ENCODE results near the gene CFAP44.
A peak's percentile ranks its signal among the peaks of the same experiment; 100 is the strongest.
"Not testable (repeated sequence)": the region's sequence is repeated elsewhere in the genome, so short reads cannot be mapped to it uniquely, and the experiment has no call there.

Gene CFAP44, protein sequence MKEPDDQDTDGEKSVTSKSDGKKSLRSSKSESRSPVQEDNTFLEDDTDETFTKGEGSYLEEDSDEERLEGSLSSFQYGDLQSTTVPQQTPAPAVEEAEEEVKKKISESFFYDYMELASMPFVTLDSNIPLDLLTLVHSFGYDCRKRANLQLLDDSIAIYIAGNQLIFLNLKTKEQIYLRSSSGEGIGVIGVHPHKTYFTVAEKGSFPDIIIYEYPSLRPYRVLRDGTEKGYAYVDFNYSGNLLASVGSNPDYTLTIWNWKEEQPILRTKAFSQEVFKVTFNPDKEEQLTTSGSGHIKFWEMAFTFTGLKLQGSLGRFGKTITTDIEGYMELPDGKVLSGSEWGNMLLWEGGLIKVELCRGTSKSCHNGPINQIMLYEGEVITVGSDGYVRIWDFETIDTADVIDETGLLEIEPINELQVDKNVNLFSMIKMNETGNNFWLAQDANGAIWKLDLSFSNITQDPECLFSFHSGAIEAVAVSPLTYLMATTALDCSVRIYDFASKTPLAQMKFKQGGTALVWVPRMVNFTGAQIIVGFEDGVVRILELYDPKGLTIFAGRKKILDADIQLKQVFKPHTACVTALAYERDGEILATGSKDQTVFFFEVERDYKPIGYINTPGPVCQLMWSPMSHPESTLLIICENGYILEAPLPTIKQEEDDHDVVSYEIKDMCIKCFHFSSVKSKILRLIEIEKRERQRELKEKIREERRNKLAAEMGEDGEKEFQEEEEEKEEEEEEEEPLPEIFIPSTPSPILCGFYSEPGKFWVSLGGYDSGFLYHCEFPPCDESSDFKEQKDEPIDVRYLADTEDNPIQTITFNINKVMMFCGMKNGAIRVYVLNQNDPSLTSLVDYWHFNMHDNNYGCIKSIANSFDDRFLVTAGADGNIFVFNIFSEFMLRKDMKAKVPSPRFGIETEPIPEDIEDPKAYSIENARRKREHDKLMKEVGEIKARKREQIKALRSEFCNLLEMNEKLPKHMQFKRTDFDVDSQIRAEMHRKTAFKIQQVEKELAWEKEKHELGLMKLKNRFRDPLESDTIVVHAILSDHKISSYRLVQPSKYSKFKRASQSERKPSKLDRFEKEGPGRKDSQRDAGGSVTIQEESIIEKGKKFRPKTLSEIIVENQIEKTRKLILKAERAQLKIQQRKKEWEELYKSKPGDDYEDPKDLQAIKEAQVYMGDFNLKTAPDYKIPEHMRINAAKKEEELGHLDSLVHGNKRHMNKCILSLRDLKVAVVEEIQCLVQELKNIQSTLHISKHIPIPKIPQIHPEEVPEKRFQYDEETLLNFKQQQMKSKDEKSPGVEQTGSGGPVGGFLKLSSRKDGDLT (N-terminal part only)

DNA sequence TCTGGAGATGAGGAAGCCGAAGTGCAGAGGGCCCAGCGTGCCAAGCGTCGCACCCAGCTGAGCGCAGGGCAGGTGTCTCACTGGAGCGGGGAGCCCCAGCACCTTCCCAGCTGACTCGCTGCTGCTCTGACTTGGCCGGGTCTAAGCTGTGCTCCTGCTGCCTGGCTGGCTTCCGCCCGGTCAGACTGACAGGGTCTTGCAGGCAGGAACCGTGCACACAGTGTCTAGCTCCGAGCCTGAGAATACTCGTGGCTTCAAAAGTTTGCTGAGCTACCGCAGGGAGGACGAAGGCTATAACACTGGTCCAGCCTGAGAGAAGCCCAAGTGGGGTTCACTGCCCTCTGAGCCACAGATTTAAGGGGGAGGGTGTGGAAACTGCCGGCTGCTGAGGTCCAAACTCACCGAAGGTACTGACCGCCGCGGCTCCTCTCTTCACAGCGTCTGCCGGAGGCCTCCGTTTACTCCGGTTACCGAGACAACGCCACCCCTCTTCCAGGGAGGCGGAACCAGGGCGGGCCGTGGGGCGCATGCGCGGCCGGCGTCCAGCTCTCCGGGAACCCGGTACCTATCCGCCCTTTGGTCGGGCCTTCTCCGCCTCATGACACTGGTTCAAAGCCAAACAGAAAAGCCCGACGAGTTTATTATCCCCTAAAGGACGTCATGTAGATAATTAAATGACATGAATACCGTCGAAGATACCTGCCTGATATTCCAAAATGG, at the start of gene CFAP44:
TSS of gene CFAP44 (minus strand) at position 443 of the 720 bp plus-strand sequence. CDS start 7,829 bp downstream, outside the sequence.
- peak; percentile 63 for DNase-seq

DNA sequence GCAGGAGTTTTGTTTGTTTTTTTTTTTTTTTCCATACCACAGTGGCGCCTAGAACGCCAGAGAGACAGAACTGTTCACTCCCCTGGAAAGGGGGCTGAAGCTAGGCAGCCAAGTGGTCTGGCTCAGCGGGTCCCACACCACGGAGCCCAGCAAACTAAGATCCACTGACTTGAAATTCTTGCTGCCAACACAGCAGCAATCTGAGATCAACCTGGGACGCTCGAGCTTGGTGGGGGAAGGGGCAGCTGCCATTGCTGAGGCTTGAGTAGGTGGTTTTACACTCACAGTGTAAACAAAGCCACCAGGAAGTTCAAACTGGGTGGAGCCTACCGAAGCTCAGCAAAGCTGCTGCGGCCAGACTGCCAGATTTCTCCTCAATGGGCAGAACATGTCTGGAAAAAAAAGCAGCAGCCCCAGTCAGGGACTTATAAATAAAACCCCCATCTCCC, 43.9 kb upstream of the CFAP44 start:
- peak; percentile 4 for DNase-seq

- no peak for DNase-seq
These were observed 27.2 kb upstream of the CFAP44 start for GRCh38 chr3:113468539-113468938.

- no peak for DNase-seq
These were observed 20.2 kb upstream of the CFAP44 start for GRCh38 chr3:113461488-113461887.

GRCh38 chr3:113458554-113458953, 17.3 kb upstream of the CFAP44 start:
- not testable (repeated sequence) for DNase-seq

DNA sequence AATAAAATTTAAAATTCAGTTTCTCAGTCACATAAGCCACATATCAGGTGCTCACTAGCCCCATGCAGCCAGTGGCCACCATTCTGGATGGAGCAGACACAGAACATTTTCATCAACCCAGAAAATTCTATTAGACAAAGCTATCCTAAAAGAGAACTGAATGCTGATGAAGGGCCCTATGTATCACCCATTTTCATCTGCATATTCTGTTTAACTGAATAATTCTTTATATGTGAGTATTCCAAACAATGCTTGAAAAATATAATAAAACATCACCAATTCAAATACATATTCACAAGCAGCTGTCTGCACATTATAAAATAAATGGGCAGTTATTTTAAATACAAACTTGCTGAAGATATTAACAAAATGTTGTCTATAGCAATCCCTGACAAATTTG, 14.2 kb upstream of the CFAP44 start:
- DNase-seq, result no peak

GRCh38 chr3:113454630-113455029, 13.3 kb upstream of the CFAP44 start:
- no peak for DNase-seq

- DNase-seq, result no peak
These were observed 12.8 kb upstream of the CFAP44 start for GRCh38 chr3:113454057-113454456.

DNA sequence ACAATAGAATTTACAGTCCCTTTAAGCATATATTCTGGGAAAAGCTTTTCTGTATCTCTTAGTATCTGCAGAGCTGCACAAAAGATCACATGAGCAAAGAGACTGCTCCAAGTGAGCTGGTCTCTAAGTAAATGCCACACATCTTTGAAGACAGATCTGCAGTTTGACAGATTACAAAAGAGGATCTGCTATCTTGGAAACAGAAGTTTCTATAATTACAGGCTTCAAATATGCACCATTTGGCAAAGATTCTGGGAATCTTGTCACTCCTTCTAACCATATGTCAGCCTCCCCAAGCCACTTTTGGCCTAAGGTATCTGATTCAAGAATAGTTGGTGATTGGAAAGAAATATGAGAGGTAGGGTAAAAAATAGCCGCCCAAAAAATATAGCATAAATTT, 9.6 kb upstream of the CFAP44 start:
- no peak for DNase-seq

- no peak for DNase-seq
These were observed 1.7 kb downstream of the CFAP44 start for GRCh38 chr3:113439606-113440005.

- no peak for DNase-seq
These were observed 3.1 kb downstream of the CFAP44 start for GRCh38 chr3:113438224-113438623.

DNA sequence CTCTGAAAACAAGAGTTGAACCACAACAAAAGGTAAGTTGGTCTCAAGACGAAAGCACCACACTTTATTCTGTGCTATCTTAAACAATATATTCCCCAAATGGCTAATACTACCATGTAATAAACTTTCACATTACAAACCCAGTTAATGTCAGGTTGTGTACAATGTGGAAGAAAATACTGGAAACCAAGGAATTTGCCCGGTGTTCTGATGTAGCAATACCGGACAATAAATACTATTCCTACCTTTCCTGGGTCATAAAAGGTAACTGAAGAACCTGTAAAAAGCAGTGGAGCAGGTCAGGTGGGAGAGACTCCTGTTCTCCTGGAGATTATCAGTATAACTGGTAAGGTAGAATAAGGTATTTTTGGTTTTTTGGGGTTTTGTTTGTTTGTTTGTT, 3.9 kb downstream of the CFAP44 start:
- no peak for DNase-seq

DNA sequence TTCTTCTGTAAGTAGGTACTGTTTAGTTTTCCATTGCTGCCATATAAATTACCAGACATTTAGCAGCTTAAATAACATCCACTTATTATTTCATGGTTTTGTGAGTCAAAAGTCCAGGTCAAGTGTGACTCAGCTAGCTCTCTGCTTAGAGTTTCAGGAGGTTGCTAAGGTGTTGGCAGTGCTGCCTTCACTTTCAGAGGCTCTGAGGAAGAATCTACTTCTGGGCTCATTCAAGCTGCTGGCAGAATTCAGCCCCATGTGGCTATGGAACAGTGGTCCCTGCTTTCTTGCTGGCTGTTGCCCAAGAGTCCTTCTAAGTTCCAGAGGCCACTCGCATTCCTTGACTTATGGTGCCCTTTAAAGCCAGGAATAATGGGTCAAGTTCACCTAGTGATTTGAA, 4.5 kb downstream of the CFAP44 start:
- no peak for DNase-seq

GRCh38 chr3:113431811-113432210, 9.5 kb downstream of the CFAP44 start:
- no peak for DNase-seq

GRCh38 chr3:113428581-113428980, 12.7 kb downstream of the CFAP44 start:
- DNase-seq, result no peak

DNA sequence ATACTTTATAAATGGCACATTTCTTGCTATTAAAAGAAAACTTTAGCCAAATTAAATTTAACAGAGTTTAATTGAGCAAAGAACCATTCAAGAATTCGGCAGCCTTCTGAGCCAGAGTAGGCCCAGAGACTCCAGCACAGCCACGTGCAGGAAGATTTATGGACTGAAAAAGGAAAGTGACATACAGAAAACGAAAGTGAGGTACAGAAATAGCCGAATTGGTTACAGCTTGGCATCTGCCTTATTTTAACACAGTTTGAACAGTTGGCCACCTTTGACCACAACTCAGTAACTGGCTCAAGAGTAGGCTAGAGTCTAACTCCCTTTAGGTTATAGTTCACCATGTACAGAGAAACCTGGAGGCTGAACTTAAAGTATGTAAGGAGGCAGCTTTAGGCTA, 17.6 kb downstream of the CFAP44 start:
- no peak for DNase-seq

DNA sequence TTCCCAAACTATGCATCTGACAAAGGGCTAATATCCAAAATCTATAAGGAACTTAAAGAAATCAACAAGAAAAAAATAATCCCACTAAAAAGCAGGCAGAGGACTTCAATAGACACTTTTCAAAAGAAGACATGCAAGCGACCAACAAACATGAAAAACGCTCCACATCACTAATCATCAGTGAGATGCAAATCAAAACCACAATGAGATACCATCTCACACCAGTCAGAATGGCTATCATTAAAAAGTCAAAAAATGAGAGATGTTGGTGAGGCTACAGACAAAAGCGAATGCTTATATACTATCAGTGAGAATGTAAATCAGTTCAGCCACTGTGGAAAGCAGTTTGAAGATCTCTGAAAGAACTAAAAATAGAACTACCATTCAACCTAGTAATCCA, 20.2 kb downstream of the CFAP44 start:
- DNase-seq, result no peak

DNA sequence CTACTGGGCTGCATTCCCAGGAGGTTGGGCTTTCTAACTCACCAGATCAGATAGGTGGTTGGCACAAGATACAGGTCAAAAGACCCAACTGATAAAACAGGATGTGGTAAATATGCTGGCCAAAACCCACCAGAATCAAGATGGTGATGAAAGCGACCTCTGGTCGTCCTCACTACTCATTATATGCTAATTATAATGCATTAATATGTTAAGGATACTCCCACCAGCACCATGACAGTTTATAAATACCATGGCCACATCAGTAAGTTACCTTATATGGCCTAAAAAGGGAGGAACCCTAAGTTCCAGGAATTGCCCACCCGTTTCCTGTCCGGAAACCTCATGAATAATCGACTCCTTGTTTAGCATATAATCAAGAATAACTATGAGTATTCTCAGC, 31.6 kb downstream of the CFAP44 start:
- DNase-seq, result no peak

DNA sequence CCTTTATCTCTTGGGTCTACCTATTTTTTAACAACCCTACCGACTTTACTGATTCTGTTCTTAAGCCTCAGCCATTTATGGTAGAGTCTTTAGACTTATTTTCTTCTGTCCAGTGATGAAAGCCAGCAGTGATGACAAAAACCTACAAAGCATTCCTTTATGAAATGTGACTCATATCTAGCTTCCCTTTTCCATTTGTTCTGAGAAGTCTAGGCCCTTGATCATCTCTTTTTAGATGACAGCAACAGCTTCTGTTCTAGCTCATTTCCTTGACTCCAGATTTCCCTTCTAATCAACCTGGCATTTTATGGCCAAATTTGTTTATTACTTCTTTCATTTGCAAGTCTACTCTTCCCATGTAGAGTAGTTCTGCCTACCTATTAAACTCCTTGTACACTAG, 36.1 kb downstream of the CFAP44 start:
- no peak for DNase-seq

- no peak for DNase-seq
These were observed 36.7 kb downstream of the CFAP44 start for GRCh38 chr3:113404637-113405036.

All from stimulated activated CD4-positive, alpha-beta T cell treated with anti-CD3 and anti-CD28 coated beads, Interleukin-15, amount 100 ng/mL, for 24 hours (primary cell).